BJ (cell line): Measurements from ENCODE around the gene TOM1L2. TPM values are rescaled to one million over a fixed set of nuclear protein-coding genes. Genes with fewer than 3 reads are reported as not detected.

Source experiments
- CTCF ChIA-PET: fragments of 350-600 bp; formaldehyde crosslinking; extraction: SDS; loops from one replicate; lab custom pipeline; 2021; ENCODE audit warnings: antibody characterized with exemption, inconsistent platforms; lab: Yijun Ruan, JAX
- POLR2A ChIA-PET: fragments of 300-600 bp; sonication (Branson Sonifier 250); formaldehyde crosslinking; extraction: SDS; loops from one replicate; lab custom pipeline; 2021; ENCODE audit warnings: antibody characterized with exemption; lab: Charles Lee
- DNase-seq: peaks from one replicate; pipeline ENCODE4 v3.0.0-alpha.2; 2011; ENCODE audit warnings: low read depth
- H3K27me3 ChIP-seq: 2 replicates; pipeline ENCODE4 v1.6.0; 2011; ENCODE audit warnings: low read length; ENCODE audit not compliant: control insufficient read depth, insufficient read depth
- H3K36me3 ChIP-seq: 2 replicates; pipeline ENCODE4 v1.5.1; 2011; ENCODE audit warnings: low read length; ENCODE audit not compliant: control insufficient read depth, insufficient read depth
- H3K4me3 ChIP-seq: 2 replicates; pipeline ENCODE4 v1.5.1; 2011; ENCODE audit warnings: low read depth, mild to moderate bottlenecking, control low read depth, low read length
- CTCF ChIP-seq: IDR thresholded peaks from 2 replicates; pipeline ENCODE4 v1.5.1; 2011; ENCODE audit warnings: low read depth, mild to moderate bottlenecking, control low read depth, inconsistent platforms, low read length, moderate library complexity; ENCODE audit not compliant: insufficient read depth
- polyA plus RNA-seq: library from polyadenylated mRNA; depleted of rRNA; stranded (reverse); fragments of >200 nt; gene quantifications from 2 replicates; pipeline ENCODE4 v1.2.3, GENCODE V29; 2011

The TOM1L2 gene
- polyA plus RNA-seq, 1 experiment, result 39.6 TPM

DNA sequence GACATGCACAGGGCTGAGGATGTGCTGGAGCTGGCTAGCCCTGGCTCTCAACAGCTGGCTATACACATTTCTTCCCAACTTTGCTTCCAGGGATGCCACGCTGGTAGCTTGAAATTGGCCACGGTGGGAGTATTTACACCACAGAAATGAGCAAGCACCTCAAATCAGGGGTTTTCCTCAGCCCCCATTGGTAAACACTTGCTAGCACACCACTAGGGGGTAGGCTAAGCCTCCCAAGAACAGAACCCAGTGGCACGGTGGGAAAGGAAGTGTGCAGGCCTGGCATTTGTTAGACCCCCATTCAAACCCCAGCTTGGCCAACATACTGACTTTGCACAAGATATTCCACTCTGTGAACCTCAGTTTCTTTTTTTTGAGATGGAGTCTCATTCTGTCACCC is 13.4 kb upstream of the TOM1L2 start:
- peak; percentile 28; the same call in 1 of the 2 replicates for TF ChIP-seq CTCF
- POLR2A ChIA-PET, result no interaction called here
- no peak for DNase-seq
- Histone ChIP-seq H3K27me3 (no peaks in the 10 kb centered on the region), H3K4me3 (no peak overlapping the region), H3K36me3 (no peaks in the 10 kb centered on the region)
- CTCF ChIA-PET, result interaction anchor here (1.4 to 2.0 kb wide), 3 partner anchors 8 to 48 kb away, joined by 4 to 9 read pairs (median 6); no protein-coding TSS in a partner anchor

DNA sequence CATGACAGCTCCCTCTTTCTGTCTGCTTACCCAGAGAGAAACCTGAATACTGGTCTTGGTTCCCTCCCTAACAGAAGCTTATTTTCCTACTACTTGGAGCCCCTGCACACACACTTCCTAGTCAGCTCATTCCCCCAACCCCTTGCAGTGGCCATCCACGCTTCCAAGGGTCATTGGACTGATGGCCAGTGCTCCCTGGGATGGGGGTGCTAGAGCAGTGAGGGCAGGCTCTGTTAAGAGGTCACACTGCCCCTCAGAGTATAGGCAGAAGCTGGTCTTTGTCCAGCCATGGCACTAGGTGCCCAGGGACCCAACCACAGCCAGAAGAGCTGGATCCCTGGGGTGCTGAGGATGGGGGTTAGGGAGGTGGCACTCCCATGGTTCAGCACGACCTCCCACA is 13.0 kb upstream of the TOM1L2 start:
- no peaks in the 10 kb centered on the region for H3K36me3 ChIP-seq
- H3K4me3 ChIP-seq, result no peak overlapping the region
- no peaks in the 10 kb centered on the region for H3K27me3 ChIP-seq
- DNase-seq, result no peak
- POLR2A ChIA-PET, result no interaction called here
- no peak for TF ChIP-seq CTCF
- CTCF ChIA-PET, result interaction anchor here (1.0 to 2.0 kb wide), 4 partner anchors 9 to 48 kb away, joined by 4 to 9 read pairs (median 5); no protein-coding TSS in a partner anchor

- H3K36me3 ChIP-seq, result no peaks in the 10 kb centered on the region
- no peak for DNase-seq
- no peak for TF ChIP-seq CTCF
- no peaks in the 10 kb centered on the region for H3K27me3 ChIP-seq
- CTCF ChIA-PET, result no interaction called here
- POLR2A ChIA-PET, result no interaction called here
- H3K4me3 ChIP-seq, result no peak overlapping the region
Observed at GRCh38 chr17:17983776-17984175, 11.6 kb upstream of the TOM1L2 start.

GRCh38 chr17:17983376-17983775 is 11.2 kb upstream of the TOM1L2 start:
- POLR2A ChIA-PET, result no interaction called here
- H3K27me3 ChIP-seq, result no peaks in the 10 kb centered on the region
- DNase-seq, result no peak
- CTCF ChIA-PET, result interaction anchor here (0.6 kb wide), 1 partner anchor 10 kb away, joined by 3 read pairs; no protein-coding TSS in a partner anchor
- TF ChIP-seq CTCF, result no peak
- H3K4me3 ChIP-seq, result no peak overlapping the region
- no peaks in the 10 kb centered on the region for H3K36me3 ChIP-seq

DNA sequence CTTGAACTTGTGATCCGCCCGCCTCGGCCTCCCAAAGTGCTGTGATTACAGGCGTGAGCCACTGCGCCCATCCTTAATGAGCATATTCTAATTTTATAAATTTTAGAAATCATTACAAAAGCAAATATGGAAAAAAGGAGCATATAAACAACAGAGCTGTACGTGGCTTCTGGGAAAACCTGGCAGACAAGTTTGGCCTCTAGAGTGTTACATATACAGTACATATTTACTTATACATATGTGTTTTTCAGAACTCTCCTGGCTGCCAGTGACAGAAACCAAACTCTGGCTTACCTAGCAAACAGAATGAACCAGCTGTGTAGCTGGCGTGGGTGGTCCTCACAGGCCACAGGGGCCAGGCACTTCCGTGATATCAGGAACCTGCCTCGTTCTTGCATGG is 10.6 kb upstream of the TOM1L2 start:
- H3K27me3 ChIP-seq, result no peaks in the 10 kb centered on the region
- no peak for DNase-seq
- TF ChIP-seq CTCF, result no peak
- no peak overlapping the region for H3K4me3 ChIP-seq
- H3K36me3 ChIP-seq, result no peaks in the 10 kb centered on the region
- POLR2A ChIA-PET, result no interaction called here
- CTCF ChIA-PET, result interaction anchor here (0.6 kb wide), 1 partner anchor 9 kb away, joined by 3 read pairs; no protein-coding TSS in a partner anchor
